ENCODE data around the gene SZRD1. TPM values are rescaled to one million over a fixed set of nuclear protein-coding genes. Genes with fewer than 3 reads are reported as not detected.

SZRD1 gene
- 110 TPM for total RNA-seq
- long read RNA-seq, transcript SZRD1-201 (4 exons, 3,636 nt) = minor isoform, 16 of 126 reads
- long read RNA-seq, transcript SZRD1-203 (4 exons, 892 nt) = minor isoform, 7 of 126 reads
- long read RNA-seq, transcript SZRD1-210 (3 exons, 3,401 nt) = major isoform, 32 of 126 reads
- long read RNA-seq, transcript SZRD1-202 (3 exons, 3,447 nt) = minor isoform, 31 of 126 reads
- long read RNA-seq, partial matches to known transcripts = 29 of 126 reads
- long read RNA-seq, other reads (novel, unspliced or antisense) = 11 of 126 reads

- Histone ChIP-seq H3K4me1 (peaks cover 36% of the 10 kb centered on the region), H3K27me3 (no peaks in the 10 kb centered on the region), H3K36me3 (no peaks in the 10 kb centered on the region), H3K27ac (peak within 1 kb of the TSS; percentile 98), H3K9me3 (no peaks in the 10 kb centered on the region), H3K4me3 (peak within 1 kb of the TSS; percentile 95)
- intact Hi-C loops (cut with DNase I) = no loop called here
- no peak for TF ChIP-seq CTCF (IDR thresholded peaks at IDR 0.05)
- peak; percentile 98 for DNase-seq
- peak; percentile 96 for ATAC-seq
Observed at GRCh38 chr1:16366722-16367257, at the start of gene SZRD1. TSS of gene SZRD1 (plus strand) at chr1:16367242. CDS start at chr1:16367258, 16 bp downstream.

GRCh38 chr1:16318555-16318954 lies 48.5 kb upstream of the SZRD1 start:
- peak; percentile 80 for ATAC-seq
- peaks cover 14% of the 10 kb centered on the region for H3K4me1 ChIP-seq

GRCh38 chr1:16321176-16321867 lies 45.7 kb upstream of the SZRD1 start:
- intact Hi-C loops (cut with DNase I) = no loop called here
- DNase-seq (no peak), ATAC-seq (no peak)
- no peaks in the 10 kb centered on the region for H3K36me3 ChIP-seq
- no peak overlapping the region for H3K27ac ChIP-seq
- TF ChIP-seq CTCF (IDR thresholded peaks at IDR 0.05) = no peak
- H3K9me3 ChIP-seq = no peaks in the 10 kb centered on the region
- H3K4me3 ChIP-seq = no peak overlapping the region
- H3K27me3 ChIP-seq = no peaks in the 10 kb centered on the region
- H3K4me1 ChIP-seq = peaks cover 28% of the 10 kb centered on the region

More at GRCh38 chr1:16318555-16318954, 48.5 kb upstream of the SZRD1 start:
- no peak overlapping the region for H3K4me3 ChIP-seq
- TF ChIP-seq CTCF (IDR thresholded peaks at IDR 0.05) = no peak
- no peaks in the 10 kb centered on the region for H3K27me3 ChIP-seq
- H3K36me3 ChIP-seq = peaks cover 15% of the 10 kb centered on the region
- intact Hi-C loops (cut with DNase I) = no loop called here
- no peak overlapping the region for H3K27ac ChIP-seq
- DNase-seq = no peak
- H3K9me3 ChIP-seq = no peaks in the 10 kb centered on the region

GRCh38 chr1:16324456-16324890 lies 42.6 kb upstream of the SZRD1 start:
- H3K9me3 ChIP-seq = no peaks in the 10 kb centered on the region
- DNase-seq = no peak
- no peaks in the 10 kb centered on the region for H3K27me3 ChIP-seq
- ATAC-seq = peak; percentile 73
- H3K4me3 ChIP-seq = no peak overlapping the region
- intact Hi-C loops (cut with DNase I) = no loop called here
- no peaks in the 10 kb centered on the region for H3K36me3 ChIP-seq
- TF ChIP-seq CTCF (IDR thresholded peaks at IDR 0.05) = no peak
- H3K4me1 ChIP-seq = peaks cover 15% of the 10 kb centered on the region
- peak overlapping the region; percentile 11 for H3K27ac ChIP-seq

- DNase-seq = no peak
- peak; percentile 53 for ATAC-seq
- Histone ChIP-seq H3K9me3 (no peaks in the 10 kb centered on the region), H3K27me3 (no peaks in the 10 kb centered on the region), H3K27ac (no peak overlapping the region), H3K4me1 (peaks cover 15% of the 10 kb centered on the region), H3K4me3 (no peak overlapping the region), H3K36me3 (no peaks in the 10 kb centered on the region)
- no peak for TF ChIP-seq CTCF (IDR thresholded peaks at IDR 0.05)
- intact Hi-C loops (cut with DNase I) = no loop called here
Observed at GRCh38 chr1:16326833-16327404, 40.1 kb upstream of the SZRD1 start.
